NCI-H82 treated with DMSO at 0.1 percent for 48 hours (cell line): ENCODE results near the gene SPATA13.

ENCODE experiments used
- DNase-seq: peaks from one replicate; lab custom pipeline; 2025; ENCODE audit not compliant: unreplicated experiment; lab: John Stamatoyannopoulos, UW

Gene SPATA13

DNA sequence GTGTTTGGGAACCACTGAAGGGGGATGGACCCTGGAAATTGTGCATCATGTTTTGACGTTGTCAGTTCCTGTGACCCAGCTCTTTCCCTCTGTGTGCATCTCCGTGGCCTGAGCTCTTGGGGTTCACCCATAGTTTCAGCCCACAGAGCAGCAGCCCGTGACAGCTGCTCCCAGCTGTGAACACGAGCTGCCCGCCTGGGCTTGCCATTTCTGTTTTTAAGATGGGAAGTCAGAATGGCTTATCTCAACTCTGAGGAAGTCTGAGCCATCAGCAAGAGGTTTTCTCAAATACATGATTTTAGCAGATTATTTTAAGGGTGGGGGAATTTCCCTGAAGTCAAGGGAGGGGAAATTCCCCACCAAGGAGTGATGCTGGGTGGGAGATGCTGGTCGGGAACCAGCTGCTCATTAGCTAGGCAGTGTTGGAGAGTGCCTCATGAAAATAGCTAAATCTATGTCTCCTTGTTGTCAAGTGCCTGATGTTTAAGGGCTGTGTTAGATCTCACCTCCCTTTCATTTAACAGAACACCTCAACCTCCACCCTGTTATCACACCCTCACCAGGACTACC is 114.0 kb downstream of the SPATA13 start:
- DNase-seq, result no peak

DNA sequence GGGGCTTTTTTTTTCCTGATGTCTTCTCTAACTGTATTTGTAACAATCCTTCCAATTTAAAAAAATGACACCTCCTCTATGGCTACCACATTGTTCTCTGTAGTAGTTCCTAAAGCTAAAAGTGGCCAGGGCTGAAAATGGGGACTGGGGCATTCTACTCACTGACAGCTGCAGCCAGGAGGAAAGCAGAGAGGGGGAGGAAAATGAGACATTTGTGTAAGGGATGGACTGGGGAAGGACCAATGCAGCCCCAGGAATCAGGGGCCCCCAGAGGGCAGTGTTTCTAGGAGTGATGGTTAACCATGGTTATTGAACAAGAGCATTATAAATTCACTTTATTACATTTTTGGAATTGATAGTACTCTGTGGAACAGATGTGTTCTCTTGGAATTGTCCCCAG is 114.5 kb downstream of the SPATA13 start:
- no peak for DNase-seq

DNA sequence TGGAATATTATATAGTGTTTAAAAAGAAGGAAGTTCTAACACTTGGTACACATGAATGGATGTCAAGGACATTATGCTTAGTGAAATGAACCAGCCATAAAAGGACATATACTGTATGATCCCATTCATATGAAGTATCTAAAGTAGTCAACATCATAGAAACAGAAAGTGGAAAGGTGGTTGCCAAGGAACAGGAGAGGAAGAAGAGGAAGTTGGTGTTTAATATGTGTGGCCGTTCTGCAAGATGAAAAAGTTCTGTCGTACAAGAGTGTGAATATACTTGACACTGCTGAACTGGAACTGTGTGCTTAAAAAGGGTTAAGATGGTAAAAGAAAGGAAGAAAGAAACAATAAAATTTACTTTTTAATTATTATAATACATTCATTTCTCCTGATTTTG is 115.8 kb downstream of the SPATA13 start:
- DNase-seq, result no peak

DNA sequence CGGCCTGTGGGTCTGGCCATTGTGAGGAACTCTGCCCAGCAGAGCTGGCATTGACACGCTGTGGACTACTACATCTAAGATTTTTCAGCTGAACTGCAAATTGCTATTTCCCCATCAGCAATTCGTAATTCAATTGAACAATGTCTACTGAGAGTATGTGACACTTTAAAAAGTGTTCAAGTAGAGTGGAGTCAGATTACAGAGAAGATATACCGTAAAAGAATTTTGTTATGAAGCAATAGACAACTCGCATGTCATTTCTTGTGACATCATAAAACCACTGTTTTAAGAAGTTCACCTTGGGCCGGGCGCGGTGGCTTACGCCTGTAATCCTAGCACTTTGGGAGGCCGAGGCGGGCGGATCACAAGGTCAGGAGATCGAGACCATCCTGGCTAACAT is 116.3 kb downstream of the SPATA13 start:
- no peak for DNase-seq

DNA sequence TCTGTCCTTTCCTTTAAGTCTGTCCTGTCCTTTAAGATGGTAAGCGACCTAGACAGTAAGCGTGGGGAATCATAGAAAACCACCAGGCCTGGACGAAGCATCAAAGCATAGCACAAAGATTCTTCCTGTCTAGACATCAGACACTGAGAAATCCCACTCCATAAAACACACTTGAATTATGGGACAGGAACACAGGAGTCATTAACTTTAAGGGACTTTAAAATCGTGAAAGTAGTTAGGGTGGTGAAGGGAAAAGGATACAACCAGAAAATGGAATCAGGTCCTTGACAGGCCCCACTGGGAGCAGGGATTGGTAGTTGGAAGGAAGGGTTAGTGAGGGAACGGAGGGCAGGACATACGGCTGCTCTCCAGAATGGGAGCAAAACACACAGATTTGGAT is 117.2 kb downstream of the SPATA13 start:
- no peak for DNase-seq

DNA sequence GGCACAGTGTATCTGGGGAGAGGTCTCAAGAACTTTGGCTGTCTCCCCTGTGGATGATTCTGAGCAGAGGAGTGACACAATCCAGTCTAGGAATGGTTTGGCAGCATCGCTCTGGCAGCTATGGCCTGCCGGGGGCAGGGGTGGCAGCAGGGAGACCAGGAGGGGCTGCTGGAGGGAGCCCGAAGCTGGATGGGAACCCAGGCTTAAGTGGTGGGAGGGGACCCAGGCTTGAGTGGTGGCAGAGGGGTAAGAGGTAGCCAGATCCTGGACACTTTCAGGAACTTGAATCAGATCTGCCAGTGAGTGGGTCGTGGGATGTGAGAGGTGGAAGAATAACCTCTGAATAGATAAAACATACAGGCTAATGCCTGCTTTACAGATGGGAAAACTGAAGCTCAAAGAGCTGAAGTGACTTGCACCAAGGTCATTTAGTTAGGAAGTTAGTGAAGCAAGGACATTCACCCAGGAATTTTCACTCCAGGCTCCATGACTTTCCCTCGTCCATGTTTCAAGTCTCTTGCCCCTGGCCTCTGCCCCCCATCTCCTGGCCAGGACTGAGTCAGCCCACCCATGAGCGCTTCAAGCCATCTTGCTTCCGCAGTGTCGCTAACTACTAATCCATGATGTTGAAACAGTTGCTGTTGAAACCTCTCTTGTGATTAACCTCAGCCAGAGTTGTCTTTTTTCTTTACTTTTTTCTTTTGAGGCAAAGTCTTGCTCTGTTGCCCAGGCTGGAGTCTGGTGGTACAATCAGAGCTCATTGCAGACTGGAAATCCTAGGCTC is 119.0 kb downstream of the SPATA13 start:
- no peak for DNase-seq

DNA sequence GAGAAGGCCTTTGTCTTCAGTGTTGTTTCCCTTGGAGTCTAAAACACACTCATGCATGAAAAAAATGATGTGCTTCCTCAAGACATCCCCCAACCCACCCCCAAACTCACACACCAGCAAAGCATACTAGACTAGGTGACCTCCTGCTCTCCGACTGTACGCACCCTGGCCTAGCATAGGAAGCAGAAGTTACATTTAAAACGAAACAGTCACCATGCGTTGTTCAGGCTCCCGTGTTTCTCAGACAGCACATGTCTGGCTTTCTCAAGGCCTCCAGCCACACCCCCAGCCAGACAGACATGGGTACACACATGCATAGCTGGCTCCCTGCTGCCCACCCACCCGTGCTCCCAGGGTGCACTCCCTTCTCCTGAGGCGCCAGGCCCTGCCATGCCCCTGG is 120.2 kb downstream of the SPATA13 start:
- no peak for DNase-seq

DNA sequence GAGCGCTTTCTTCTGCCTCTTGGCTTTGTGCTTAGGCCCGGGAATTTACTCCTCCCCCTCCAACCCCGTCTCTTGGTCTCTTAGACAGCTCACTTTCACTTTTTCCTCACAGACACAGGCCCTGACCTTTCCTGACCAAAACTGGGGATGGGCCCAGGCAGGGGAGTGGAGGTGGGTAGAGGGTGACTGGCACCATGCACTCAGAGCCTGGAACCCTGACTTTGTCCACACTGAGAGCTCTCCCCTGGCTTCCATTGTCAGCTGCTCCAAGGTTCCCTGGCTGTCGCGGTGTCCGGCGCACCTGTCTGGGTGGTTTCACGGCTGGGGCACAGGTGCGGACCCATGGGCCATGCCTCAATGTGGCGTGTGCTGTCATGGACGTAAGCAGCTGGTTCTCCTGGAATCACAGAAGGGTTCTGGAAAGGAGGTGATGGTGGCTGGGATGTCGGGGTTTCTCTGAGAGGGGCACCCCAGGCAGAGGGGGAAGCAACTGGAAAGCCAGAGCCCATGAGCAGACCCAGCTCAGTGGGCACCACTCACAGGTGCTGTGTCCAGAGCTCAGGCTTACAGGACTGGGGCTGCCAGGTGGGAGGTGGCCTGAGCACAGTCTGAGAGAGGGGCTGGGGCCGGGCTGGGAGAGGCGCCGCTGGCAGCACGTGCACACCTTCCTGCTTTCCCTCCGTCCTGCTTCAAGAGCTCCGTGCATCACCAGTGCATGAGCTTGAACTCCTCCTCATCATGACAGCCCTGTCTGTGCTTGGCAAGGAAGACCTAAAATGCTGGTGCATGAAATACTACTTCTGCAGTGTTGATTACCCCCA is 120.9 kb downstream of the SPATA13 start:
- DNase-seq, result no peak

DNA sequence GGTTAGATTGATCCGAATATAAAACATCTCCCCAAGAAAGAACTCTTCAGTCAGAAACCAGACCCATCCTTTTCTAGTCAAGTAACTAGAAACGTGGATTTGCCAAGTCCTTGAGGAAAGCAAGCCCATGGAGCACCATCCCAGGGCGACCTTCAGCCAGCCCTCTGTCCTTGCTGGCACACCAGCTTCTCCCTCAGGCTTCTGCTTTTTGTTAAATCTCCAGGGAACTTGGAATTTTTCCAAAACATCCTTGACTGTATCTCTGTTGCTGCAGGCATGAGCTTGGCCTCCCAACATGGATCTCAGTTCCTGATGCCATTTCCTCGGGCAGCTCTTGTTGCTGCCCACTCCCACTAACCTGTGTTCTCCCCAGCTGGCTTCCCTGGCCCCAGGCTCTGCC is 121.7 kb downstream of the SPATA13 start:
- DNase-seq, result no peak

DNA sequence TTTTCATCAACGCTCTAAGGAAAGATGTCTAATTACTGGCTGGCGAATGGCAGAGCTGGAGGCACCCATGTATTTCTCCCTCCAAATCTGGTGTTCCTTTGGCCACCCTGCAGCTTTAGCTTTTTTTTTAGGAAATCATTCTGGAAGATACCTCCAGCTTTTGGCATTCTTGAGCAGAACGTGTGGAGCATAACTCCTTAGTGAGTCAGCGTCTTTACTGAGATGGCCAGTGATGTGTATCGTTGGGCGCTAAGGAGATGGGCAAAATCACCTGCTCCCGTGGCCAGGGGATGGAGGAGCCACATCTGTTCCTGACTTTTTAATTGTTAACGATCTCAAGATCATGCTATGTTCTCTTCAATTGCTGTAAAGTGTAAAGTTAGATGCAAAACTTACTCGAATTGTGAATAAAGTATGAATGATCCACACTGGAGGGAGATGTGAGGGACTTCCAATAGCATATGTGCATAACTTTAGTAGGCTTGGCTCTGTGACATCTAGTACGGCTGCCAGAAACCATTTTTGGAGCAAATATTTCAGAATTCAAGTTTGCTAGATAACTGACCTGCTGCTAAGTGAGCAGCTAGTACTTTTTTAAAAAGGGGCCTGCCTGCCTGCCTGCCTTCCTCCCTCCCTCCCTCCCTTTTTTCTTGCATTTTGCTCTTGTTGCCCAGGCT is 124.5 kb downstream of the SPATA13 start:
- DNase-seq, result no peak

DNA sequence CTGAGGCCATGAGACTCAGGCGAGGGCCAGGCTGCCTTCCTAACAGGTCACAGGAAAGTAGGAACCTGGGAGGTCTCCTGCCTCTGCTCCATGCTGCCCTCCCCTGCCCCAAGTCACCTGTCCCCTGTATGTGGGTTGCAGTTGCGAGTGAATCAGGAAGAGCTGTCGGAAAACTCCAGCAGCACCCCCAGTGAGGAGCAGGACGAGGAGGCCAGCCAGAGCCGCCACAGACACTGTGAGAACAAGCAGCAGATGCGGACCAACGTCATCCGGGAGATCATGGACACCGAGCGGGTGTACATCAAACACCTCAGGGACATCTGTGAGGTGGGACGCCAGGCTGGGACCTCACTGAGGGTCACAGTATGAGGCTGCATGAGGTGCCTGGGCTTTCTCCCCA is 126.1 kb downstream of the SPATA13 start:
- no peak for DNase-seq

DNA sequence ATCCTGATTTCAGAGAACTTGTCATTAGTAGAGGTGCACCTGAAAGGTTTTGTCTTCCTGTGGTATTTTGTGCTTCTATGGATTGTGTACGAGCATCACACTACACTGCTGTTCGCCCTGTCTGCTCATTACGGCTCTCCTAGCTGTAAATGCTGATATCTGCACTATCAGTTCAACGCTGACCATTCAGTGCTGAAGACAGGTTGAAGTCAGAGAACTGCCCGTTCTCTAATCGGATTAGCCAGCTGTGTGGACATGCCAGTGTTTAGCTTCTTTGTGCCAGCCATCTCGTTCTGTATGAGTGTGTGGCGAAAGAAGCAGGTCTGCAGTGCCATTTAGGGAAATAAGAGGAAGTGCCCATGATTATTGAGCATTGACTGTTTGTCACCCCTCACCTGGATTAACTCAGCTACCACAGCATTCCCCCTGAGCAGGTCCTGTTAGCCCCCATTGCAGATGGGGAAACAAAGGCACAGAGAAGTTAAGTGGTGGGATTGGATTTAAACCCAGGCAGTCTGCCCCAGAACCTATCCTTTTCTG is 127.3 kb downstream of the SPATA13 start:
- no peak for DNase-seq

DNA sequence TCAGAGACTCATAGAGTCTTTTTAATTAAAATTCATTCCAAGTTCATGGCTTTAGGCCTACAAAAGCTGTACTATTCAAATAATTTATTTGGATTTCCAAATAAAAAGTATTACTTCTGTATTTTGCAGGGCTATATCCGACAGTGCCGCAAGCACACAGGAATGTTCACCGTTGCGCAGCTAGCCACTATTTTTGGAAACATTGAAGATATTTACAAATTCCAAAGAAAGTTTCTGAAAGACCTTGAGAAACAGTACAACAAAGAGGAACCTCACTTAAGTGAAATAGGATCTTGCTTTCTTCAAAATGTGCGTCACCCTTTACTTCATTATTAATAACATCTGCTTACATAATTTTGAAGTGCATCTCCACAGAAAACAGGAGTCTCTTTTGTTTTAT is 128.3 kb downstream of the SPATA13 start:
- no peak for DNase-seq

DNA sequence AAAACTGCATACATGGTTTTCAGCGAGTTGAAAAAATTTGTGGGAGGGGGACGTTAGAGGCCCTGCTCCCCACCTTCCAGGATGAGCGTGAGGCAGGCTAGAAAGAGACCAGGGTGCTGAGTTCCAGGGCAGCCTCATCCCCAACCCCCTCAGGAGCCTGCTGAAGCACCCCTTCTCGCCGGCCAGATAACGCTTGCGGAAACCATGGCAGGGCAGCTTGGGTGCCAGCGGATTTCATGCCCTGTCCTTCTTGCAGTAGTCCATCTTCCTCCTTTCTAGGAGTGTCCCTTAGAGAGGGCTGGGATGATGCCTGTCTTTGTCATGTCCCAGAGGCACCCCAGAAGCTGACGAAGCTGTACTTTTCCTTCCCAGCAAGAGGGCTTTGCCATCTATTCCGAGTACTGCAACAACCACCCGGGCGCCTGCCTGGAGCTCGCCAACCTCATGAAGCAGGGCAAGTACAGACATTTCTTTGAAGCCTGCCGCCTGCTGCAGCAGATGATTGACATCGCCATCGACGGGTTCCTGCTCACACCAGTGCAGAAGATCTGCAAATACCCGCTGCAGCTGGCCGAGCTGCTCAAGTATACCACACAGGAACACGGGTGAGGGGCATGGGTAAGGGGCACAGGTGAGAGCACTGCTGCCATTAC is 129.9 kb downstream of the SPATA13 start:
- no peak for DNase-seq

DNA sequence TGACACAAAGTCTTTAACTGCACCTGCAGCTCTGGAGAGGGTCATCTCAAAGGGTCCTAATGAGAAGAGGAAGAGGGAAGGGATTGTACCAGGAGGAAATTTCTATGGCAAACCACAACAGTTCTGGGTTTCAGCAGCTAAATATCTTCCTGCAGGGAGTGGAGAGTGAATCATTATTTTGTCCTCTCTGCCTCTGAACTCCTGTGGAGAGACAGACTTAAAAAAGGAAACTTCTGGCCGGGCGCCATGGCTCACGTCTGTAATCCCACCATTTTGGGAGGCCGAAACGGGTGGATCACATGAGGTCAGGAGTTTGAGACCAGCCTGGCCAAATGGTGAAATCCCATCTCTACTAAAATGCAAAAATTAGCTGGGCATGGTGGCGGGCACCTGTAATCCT is 132.0 kb downstream of the SPATA13 start:
- DNase-seq, result no peak

DNA sequence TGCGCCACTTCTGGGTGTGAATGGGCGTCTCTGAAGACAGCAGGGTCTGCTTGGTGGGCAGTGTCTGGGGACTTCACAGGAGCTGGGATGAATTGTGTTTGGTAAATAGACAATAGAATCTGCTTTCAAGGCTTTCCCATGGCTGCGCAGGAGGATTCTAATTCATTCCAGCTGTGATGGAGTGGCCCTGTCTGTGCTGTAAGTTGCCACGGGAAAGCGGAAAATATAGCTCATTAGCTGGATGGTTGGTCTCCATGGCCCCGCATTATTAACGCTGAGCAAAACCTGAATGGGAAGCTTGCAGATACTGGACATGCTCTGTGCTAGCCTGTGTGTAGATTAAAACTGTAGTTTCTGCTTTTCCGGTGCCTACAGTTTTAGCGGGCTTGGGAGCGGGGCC is 133.2 kb downstream of the SPATA13 start:
- no peak for DNase-seq

DNA sequence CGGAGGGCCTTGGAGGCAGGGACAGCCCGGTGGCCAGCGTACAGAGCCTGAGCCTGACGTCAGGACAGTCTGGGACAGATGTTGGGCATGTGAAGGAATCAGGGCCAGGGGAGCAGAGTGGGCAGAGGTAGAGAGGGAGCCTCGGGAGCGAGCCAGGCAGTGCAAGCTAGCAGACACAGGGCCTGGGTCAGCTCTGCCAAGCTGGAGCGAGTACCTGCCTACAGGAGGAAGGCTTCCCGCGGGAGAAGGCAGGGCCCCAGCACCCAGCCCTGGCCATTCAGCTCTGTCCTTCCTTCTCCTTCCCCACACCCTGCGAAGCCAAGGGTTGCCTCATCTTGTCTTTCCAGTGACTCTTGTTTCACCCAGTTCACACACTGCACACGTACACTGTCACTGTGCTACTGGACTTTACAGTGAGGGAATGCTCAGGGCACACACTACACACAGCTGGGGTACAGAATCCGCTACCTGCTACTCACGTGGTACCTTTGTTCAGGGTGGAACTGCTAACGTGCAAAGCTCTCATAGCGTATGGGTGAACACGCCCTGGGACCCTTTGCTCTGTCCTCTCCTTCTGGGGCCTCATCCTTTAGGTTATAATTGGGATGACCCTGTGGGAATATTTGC is 139.1 kb downstream of the SPATA13 start:
- no peak for DNase-seq

DNA sequence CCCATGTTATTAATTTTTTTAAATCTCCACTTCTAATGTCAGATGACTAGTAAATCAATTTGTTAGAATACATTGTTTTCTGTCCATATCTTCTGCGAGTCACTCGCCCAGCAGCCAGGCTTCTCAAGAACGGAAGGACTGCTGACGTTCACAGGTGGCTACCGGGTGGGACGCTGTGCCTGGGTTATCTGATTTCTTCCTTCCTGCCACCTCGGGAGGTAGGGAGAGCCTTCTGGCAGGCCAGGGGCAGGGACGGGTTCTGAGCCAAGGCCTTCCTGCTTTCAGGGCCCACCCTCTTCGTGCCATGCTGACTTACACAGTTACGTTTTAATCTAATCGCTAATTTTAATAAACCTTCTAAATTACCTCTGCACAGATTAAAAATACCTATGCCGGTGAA is 140.9 kb downstream of the SPATA13 start:
- DNase-seq, result no peak

DNA sequence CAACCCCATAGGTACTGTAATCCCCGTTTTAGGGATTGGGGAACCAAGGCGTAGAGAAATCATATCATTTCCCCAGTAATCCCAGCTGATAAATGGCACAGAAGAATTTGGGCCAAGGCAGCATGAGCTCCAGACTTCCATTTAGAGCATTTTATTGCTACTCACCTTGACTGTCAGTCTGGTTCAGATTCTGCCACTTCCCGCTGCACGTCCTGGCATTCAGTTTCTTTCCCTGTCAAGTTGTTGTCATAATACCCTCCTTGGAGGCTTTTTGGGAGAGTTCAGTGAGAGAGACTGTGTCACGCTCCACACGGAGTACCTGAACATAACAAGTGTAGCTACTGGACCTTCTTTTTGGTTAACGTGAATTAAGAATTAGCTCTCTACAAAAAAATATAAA is 141.4 kb downstream of the SPATA13 start:
- no peak for DNase-seq

DNA sequence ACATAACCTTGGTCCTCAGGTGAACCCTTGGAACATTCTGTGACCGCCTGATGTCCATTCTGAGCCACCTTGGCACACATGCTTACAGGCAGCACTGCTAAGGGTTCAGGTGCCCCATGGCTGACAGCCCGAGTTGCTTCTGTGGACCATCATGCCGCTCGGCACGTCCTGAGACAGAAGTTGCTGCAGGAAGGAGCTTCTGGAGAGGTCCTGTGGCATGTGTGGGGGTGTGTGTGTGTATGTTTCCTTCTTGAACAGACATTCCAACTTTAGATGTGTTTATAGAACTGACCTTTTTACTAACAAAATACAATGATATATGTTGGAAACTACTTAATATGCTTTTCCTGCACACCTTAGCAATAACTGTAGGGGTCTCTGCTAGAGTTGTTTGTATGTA is 144.1 kb downstream of the SPATA13 start:
- DNase-seq, result no peak
